NCI-H82 treated with DMSO at 0.1 percent for 48 hours (cell line): ENCODE data around the gene HDAC4.

Source experiments
- DNase-seq: peaks from one replicate; lab custom pipeline; 2025; ENCODE audit not compliant: unreplicated experiment; lab: John Stamatoyannopoulos, UW

Gene HDAC4

GRCh38 chr2:239162141-239162821 is 238.5 kb downstream of the HDAC4 start:
- DNase-seq: no peak

DNA sequence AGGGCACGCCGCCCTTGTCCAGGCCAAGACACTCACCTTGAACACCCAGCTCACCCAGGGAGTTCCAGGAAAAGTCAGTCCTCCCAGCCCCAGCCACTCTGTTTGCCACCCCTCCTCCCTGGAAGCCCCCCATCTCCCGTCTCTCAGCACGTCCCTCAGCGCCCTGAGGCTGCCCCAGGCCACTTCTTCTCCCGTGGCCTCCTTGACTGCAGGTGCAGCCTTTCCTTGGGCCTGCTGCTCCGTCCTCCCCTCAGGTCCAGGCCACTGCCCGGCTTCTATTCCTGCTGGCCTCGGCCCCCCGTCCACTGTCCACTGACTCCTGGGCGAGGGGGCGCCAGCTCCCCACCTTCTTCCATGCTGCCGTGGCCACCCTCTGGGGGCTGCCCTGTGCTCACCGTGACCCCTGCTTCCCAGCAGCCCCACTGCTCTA is 239.1 kb downstream of the HDAC4 start:
- DNase-seq: no peak

- DNase-seq: no peak
Measured at GRCh38 chr2:239160226-239161143, 240.3 kb downstream of the HDAC4 start.

GRCh38 chr2:239159476-239159911 is 241.3 kb downstream of the HDAC4 start:
- no peak for DNase-seq

- DNase-seq: no peak
Measured at GRCh38 chr2:239158641-239159475, 242.0 kb downstream of the HDAC4 start.

- no peak for DNase-seq
Measured at GRCh38 chr2:239157771-239158170, 243.0 kb downstream of the HDAC4 start.

- no peak for DNase-seq
Measured at GRCh38 chr2:239157269-239157668, 243.6 kb downstream of the HDAC4 start.

GRCh38 chr2:239156516-239157265 is 244.1 kb downstream of the HDAC4 start:
- DNase-seq: no peak

DNA sequence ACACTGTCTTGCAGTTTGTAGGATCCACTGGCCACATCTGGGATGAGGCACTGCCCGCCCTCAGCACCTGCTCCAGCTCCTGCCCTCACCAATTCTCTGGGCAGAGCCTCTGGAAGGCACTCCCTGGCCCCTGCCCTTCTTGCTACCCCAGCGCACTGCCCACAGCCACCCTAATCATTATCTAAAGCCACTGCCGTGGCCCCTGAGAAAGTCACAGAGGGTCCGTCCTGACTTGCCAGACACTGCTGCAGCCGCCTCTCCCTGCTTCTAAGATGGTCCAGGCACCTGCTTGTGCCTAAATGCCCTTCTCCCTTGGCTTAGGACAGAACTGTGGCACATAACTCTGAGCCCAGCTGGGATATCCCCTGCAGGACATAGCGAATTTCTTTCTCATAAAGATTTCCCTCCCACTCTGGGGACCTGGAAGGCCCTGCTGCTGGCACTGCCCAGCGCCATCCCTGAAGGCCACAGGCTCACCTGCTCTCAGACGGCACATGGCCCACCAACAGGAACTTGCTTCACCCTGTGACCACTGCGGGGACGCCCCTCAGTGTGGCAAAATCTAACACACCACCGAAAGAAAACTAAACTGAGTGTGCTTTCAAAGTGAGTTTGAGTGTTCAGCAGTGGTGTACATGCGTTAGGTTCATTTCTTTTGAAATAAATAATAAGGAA is 244.9 kb downstream of the HDAC4 start:
- DNase-seq: no peak

DNA sequence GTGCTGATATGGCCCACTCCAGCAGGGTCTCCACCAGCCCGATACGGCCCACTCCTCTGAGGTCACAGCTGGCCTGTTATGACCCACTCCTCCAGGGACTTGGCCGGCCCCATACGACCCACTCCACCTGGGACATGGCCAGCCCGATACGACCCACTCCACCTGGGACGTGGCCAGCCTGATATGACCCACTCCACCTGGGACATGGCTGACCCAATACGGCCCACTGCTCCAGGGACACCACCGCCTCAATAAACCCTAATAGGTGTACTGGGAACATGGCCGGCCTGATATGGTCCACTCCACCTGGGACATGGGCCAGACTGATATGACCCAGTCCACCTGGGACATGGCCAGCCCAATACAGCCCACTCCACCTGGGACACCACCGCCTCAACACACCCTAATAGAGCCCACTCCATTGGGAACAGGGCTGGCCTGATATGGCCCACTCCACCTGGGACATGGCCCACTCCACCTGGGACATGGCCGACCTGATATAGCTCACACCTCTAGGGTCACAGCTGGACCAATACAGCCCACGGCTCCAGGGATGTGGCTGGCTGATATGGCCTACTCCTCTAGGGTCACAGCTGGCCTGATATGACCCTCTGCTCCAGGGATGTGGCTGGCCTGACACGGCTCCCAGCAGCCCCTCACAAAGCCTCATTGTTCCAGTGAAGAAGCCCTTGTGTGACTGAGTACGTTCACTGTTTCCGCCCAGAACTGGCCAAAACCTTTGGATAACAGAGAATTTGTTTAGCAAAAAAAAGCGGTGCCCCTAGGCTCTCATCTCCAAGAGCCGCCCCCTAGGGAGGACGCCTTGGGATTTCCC is 245.6 kb downstream of the HDAC4 start:
- no peak for DNase-seq

DNA sequence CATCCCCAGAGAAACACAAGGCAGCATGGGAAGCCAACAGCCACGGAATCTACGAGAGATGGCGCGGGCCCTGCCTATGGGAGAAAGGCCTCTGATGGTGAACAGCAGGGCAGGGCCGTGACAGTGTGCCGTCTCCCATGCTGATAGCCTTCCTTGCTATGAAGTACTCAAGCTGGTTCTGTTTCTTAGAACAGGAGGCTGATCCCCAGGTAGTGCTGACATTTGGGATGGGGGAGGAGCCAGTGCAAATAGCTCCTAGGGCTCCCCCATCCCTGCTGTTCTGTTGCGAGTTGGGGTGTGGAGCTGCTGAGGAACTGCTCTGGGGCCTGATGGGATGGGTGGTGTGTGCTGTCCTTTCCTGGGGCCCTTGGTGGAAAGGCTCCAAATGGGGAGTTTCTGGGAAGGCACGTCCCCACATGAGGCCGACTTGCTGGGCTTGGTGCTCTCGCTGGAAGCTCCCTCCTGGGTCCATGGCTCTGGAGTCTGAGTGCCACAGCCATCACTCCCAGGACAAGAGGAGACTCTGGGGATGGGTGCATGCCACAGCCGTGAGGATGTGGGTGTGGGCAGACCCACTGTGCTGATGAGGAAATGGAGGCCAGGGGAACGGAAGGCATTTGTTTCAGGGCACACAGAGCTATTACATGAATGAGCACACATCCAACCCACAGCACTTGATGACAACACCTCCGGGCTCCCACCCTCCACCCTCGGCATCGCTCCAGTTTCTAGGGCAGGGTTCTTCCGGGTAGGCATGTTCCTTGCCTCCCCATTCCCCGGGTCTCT is 246.8 kb downstream of the HDAC4 start:
- no peak for DNase-seq

DNA sequence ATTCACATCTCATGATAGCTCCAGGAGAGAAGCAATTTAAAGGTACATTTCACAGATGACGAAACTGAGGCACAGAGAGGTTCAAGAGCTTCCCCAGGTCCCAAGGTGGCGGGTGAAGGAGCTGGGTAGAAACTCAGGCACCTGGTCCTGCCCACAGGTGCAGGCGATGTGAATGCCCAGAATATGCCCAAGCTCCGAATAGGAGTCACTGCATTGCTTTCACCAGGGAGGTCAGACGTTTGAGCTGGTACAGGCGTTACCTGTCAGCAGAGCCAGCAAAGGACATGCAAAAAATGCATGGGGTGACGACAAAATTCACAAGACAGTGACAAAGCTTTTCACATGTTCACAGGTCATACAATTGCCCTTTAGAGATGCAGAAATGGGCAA is 247.9 kb downstream of the HDAC4 start:
- DNase-seq: no peak

DNA sequence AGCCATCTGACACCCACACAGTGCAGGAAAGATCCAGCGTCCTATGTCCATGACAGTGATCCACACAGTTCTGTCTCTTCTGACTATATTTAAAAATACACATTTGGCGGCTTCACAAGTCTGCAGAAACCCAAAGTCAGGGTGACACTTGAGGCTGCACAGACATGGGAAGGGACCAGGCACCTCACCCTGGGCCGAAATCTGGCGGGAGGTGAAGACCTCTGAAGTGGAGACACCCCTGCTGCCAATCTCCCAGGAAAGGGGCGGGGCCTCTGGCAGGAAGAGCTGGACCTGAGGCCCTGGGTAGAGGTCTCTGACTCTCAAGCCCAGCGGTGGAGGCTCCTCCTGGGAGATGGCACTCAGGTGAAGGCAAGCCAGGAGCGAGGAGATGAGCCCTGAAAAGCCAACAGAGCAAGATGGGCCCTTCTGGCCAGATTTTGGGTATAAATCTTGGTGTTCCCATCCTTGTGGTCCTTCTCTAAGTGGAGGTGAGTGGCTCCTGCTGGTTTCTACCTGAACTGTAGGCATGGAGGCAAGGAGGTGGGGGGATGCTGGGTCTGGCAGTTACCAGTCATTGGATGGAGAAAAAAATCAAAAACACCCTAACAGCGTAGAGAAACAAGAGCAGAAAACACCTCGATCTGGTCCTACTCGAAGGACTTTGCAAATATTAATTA is 248.4 kb downstream of the HDAC4 start:
- DNase-seq: no peak

DNA sequence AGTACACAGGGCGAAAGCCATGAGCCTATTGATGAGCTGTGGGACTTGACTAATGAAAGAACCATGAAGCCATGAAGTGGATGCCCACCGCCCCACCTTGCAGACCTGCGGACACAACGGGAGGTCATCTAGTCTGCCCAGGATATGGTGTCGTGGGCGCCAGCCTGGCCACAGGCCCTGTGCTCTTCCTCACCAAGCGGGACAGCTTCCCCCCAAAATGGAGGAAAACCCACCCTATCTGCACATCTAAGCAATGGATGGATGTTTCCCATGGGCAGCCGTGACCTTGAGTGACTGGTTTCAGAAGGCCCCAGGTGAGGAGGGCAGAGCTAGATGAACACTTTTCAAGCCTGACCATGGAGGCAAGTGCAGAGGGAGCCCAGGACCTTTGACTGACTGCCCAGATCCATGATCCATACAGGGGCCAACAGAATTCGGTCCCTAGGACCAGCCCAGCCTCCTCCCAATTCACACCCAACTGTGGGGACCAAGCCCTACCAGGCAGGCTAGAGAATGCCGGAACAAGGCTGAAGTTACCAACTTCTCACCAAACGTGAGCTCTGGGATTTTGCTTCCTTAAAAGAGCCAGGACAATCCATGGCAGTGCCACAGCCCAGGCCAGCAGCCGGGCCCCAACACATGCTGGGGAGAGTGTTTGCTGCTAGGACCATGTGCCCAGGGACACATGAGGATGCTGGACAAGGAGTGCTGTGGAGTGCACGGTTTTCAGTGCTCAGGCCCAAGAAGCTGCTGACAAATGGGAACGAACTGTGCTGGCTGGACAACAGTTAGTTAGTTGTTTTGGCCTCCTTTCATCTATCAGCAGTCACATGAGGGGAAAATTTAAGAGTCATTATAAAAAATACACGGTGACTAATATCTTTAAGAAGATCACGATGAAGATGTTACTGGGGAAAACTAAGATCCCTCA is 249.4 kb downstream of the HDAC4 start:
- no peak for DNase-seq

GRCh38 chr2:239150125-239151011 is 250.5 kb downstream of the HDAC4 start:
- no peak for DNase-seq

- DNase-seq: no peak
Measured at GRCh38 chr2:239149501-239149900, 251.3 kb downstream of the HDAC4 start.
